Activated CD8-positive, alpha-beta memory T cell treated with anti-CD3 and anti-CD28 coated beads, Interleukin-2, amount 50 U/mL, for 48 hours (primary cell): ENCODE data around the gene REG1B.

ENCODE experiments used
- DNase-seq: peaks from one replicate; pipeline ENCODE4 v3.0.0-alpha.2; 2020

Gene REG1B, protein sequence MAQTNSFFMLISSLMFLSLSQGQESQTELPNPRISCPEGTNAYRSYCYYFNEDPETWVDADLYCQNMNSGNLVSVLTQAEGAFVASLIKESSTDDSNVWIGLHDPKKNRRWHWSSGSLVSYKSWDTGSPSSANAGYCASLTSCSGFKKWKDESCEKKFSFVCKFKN

DNA sequence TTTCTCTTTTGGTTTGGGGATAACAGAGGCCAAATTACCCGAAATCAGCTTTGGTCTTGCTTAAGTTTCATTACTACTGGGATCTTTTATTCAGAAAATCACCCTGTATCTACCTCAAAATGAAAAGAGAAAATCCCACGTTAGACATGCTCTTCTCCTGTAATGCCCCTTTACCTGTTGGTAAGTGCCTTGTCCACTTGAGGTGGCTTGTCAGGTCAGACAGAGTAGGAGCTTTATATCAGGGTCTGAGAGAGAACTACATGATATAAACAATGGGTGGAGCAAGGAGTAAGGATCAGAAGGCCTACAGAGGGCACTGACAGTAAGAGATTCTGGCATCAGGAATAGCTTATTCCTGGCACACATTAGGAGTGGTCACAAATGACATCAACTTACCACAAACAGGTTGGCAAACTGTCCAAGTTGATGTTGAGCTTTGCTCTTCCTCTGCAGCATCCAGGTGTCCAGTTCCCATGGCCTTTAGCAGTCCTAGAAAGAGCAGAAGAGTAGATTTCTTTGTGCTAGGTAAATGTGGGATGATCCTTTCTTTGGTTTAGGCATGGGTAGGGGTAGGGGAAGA is at the start of gene REG1B:
REG1B (minus strand) TSS at position 209 of the 580 bp plus-strand sequence. CDS start 381 bp downstream, outside the sequence.
- DNase-seq = no peak

DNA sequence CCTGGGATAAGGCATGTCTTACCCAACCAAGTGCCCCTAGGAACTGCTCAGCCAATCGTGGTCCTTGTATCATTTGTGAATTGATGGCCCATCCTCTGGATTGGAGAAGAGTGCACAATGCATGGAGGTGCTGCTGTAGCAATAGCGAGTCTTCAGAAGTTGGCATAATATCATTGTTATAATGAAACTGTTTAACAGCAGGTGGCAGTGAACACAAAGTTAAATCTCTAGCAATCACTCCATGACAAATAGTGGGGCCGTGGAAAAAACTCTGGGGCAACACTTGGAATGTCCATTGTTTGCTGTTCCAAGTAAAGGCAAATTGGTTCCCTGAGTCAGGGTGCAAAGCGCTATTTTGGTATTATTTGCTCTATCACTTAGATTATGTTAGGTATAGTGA is 43.9 kb upstream of the REG1B start:
- no peak for DNase-seq

DNA sequence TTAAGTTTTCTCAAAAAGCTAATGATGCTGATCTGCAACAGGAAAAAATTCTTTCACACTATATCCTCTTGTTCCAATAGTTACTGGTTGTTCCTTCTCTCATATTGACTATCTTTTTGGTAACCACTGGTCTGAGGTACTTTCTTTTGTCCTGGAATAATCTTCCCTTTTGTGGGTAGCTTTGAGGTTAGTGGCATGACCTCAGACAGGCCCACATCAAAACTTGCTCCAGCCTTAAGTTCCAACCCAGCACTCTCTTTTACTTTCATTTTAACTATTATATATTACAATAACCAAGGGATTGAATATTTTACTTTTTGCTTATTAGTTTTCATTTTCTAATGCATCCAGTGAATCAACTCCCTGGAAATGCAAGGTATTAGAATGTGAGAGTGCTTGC is 42.0 kb upstream of the REG1B start:
- no peak for DNase-seq

DNA sequence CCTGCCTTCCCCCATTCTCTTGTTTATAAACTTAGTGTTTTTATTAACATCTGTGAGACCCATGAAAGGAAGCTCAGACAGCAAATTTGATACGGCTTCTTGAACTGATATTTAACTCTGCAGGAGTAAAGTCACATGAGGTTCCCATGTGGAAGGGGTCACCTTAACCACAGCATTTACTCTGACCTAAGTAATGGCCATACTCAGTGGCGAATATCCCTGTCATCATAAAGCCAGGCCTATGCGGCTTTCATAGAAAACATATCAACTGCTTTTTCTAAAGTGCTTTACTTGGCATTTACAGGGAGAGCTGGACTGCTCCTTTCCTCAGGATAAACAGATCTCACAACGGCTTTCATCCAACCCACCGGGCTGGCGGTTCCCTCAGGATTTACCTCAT is 41.5 kb upstream of the REG1B start:
- no peak for DNase-seq

DNA sequence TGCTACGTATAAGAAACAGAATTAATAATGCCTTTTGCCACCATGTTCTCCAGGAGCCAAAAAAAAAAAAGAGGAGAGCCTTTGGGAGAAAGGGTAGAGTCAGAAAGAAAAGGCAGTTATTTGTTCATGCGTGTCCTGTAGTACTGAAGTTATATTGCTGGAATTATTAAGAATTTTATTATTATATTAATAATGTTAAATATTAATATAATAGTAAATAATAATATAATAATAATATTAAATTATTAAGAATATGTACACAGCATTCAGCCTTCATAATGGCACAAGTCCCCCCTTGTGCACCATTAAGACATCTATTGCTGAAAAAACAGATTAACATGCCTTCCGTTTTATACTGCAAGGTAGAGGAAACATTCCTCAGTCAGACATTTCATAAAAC is 40.6 kb upstream of the REG1B start:
- no peak for DNase-seq

DNA sequence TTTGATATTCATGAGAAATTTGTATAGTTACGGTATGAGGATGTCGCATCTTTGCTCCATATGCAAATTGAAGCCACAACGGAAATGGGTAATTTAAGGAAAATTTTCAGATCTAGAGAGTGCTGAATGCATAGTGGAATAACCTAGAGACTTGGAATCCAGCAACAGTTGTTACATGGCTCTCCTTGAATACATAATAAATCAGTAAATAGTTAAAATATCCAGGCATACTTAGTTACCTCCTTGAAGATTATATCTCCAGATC is 37.9 kb upstream of the REG1B start:
- DNase-seq = no peak

DNA sequence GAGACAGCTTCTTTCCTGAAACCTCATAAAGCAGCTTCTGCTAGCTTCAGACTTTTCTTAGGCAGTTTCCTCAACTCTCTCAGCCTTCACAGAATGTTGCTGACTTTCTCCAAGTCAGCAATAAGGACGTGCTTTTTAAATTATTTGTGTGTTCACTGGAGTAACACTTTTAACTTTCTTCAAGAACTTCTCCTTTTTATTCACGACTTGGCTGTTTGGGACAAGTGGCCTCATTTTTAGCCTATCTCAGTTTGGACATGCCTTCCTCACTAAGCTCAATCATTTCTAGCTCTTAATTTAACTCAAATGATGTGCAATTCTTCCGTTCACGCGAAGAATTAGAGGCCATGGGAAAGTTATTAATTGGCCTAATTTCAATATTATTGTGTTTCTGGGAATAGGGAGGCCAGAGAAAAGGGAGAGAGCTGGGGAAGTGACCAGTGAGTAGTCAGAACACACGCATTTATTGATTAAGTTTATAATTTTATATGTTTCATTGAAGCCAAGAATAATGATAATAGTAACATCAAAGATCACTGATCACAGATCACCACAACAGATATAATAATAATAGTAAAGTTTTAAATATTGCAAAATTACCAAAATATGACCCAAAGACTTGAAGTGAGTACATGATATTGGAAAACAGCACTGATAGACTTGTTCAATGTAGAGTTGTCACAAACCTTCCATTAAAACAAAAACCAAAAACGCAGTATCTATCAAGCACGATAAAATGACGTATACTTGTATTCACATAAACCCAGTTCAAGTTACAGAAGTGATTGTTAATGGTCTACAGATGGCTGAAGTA is 37.3 kb upstream of the REG1B start:
- DNase-seq = no peak

DNA sequence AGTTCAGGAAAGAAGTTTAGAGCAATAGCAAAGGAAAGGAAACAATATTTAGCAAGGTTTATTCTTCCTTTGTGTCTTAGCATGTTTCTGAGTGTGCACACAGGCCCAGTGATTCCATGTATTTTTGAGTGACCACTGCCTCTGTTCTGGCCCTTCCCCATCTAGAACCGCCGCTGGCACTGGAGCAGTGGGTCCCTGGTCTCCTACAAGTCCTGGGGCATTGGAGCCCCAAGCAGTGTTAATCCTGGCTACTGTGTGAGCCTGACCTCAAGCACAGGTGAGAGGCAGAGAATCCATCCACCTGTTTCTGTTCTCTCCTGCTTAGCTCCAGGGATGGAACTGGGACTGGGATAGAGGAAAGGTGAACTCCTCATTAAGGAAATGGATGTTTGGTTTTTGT is 34.9 kb upstream of the REG1B start:
- DNase-seq = no peak

DNA sequence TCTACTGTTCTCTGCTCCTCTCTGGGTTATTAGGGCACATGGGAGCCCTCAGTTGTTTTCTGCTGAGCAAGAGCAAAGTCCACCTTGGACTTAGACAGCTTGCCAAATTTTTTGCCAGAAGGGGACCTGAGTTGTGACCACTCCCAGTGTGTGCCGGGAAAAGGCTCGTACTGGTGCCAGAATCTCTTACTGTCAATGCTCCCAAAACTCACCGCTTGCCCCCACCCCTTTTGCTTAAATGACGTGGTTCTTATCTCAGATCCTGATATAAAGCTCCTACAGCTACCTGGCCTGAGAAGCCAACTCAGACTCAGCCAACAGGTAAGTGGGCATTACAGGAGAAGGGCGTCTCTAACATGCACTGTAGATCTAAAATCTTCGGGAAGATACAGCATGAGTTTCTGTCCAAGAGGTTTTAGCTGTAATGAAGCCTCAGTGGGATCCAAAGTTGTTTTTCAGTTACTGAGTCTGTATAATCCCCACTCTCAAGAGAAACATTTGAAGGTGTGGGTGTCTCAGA is 32.5 kb upstream of the REG1B start, which contains the start of gene REG1A:
REG1A (plus strand) TSS at position 295 of the 520 bp plus-strand sequence. CDS start 374 bp downstream, outside the sequence.
- DNase-seq = no peak

DNA sequence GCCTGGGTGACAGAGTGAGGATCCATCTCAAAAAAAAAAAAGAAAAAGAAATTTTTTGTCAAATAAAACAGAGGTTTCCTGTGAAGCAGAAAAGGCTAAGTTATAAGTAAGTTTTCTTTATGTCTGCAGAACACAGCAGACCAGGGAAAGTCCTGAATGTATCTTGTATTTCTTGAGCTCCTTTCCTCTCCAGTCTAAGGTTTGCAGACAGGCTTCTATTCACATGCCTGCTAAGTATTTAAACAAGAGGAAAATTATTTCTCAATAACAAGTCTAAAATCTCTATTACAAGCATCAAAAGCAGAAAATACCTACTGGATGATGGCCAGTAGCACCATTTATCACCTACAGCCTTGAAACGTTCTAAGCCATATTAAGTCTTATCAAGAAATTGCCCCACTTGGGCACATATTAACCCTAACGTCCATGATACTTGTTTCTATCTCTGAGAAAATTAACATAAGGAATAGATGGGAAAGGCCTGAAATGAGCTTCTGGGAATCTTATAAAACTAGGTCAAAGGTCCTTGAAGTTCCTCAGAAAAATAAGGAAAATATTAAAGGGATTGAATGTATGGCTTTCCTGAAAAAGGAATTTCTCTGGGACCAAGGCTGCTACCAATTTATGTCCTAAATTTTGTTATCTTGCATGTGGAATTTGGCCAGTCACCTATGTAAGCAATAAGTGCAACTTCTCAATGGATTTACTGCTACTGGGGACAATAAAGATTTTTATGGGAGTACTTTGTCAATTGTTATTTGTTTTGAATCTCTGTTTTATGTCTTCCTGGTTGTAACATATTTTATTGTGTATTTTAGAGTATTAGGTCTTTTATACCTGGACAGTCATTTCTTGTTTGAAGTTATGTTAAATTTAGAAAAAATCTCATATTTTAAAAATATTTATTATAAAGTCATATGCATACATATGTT is 29.5 kb upstream of the REG1B start:
- no peak for DNase-seq

DNA sequence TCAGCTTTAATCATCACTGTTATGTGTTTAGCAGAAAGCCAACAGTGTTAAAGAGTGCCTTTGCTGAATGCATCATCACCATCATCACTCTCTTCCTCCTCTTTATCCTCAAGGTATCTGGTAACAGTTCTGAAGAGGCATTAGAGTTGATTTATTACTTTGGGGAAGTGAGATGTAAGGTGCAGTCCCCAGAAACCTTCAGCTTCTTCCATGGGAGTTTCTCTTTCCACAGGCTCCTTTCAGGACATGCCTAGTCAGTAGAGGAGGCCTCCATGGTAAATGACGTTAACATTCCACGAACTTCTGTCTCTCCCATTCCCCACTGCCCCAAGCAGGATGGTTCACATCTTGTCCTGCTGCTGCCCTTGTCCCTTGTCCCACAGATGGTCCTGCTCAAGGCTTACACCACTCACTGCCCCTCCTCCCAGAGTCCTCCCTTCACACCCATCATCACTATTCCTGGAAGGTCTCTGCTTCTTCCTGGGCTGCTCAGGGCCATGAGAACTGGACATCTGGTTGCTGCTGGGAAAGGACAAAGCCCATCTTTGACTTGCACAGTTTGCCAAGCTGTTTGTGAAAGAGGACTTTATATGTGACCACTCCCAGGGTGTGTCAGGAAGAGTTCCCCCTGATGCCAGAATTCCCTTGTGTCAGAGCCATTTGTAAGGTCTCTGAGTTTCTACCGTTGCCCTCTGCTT is 27.2 kb upstream of the REG1B start:
- DNase-seq = no peak

DNA sequence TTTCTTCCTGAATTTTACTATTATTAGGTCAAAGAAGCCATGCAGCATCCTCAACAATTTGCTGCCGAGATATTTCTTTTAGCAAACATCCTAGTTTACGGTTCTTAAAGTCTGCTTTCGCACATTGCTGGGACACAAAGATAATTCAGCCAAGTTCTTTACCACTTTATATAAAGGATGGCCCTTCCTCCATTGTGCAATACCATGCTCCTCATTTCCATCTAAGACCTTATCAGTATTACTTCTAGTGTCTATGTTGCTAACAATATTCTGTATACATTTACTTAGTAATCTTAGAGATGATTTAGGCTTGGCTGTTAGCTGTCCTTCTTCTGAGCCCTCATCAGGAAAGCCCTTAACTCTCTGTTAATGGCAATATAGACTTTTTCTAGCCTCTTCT is 24.5 kb upstream of the REG1B start:
- DNase-seq = no peak

DNA sequence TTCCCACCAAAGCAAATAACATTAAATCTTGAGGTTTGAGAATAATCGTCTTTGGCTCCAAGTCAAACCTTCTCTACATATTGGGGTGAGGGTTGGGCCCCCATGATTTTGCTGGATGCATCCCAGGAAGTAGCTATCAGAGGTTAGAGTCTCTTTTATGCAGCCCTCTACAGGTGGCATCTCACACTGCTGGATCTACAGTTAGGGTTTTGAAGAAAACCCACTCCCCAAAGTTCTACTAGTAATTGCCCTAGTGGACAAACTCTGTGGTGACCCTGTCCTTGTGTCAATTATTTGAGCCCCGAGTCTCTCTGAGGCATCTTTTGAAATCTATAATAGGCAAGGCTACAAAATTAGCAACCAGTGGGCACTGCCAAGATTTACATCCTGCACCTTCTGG is 17.5 kb upstream of the REG1B start:
- DNase-seq = no peak

DNA sequence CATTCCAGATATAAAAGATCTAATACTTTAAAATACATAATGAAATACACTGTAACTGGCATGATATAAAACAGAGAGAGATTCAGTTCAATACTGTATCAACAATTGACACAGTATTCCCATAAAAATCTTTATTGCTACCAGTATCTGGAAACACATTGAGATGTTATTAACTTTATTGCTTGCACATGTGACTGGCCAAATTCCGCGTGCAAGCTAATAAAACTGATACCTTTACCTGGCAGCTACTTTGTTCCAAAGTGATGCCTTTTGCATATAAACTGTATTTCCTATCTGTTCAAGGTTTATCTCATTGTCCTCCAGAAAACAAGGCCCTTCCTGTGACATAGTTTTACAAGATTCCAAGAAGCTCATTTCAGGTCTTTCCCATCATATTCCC is 15.4 kb upstream of the REG1B start:
- DNase-seq = no peak

DNA sequence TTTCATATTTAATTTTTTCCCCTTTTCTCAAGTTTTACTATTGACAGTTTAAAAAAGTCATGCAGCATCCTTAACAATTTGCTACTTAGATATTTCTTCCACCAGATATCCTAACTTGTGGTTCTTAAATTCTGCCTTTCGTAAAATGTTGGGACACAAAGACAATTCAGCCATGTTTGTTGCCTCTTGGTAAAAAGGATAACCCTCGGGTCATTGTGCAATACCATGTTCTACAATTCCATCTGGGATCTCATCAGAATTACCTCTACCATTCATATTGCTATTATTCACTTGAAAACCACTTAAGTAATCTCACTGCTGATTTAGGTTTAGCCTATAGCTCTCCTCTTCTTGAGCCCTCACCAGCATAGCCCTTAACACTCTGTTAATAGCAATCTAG is 13.2 kb upstream of the REG1B start:
- no peak for DNase-seq

DNA sequence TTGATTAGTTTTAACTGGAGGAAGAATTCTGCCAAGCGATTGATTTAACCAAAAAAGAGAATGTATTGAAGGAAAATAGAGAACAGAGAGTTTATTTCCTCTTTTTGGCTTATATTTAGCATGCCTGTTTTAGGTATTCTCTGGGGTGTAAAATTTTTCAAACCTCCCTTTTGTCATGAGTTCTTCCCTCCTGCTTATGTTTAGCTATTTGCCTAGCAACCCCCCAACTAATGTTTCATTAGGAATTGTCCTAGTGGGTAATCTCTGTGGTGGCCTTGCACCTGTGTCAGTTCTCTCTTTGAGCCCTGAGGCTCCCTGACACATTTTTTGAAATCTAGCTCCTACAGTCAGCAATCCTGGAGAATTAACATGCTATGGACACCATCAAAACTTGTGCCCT is 12.5 kb upstream of the REG1B start:
- no peak for DNase-seq

DNA sequence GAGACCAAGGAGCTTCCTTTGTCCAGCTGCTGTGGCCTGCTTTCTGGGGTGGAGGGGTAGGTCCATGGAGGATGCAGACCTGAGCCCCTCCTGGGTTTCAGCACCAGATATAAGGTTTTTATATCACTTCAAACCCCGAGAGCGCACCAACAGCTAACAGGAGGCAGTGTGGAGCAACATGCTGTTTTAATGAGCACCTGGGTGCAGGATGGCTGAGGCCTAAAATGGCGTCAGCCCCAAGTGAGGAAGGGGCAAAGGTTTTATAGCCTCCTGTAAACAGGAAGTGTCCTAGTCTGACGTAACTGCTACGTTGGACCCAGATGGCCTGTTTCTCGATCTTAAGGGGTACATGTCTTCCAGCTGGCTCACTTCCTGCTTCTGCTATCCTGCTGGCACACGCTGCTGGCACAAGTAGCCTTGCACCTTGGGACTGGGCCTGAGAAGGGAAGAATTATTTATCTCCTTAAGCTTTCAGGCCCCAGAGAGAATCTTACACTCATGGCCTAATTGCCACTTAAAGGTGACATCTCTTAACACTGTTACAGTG is 11.4 kb upstream of the REG1B start:
- DNase-seq = no peak

DNA sequence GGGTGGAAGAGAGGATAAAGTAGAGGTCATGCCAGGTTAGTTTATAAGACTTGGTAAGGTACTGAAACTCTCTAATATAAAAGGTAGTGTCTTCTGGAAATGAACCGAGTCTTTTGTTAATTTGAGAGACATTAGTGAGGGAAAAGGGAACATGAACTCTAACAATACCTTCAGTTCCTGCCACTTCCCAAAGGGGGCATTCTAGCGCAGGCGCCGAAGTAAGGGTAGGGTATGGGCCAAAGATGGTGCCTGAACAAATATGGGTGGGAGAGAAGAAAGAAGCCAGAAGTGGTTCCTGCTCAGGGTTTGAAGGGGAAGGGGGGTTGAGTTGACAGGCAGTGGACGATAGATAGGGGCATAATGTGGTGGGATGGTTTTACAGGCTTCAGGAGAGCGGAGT is 10.1 kb upstream of the REG1B start:
- DNase-seq = no peak

DNA sequence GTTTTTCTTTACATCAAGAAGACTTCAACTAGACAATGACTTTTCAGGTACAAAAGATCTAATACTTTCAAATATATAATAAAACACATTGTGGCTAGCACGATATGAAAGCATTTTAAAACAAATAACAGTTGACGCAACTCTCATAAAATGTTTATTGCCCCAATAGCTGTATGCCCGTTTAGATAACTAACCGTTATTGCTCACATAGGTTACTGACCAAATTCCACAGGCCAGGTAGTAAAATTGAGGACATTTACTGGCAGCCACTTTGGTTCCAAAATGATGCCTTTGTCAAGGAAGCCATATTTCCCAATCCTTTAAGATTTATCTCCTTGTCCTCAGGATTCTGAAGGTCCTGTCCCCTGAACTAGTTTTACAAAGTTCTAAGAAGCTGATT is 2.9 kb upstream of the REG1B start:
- DNase-seq = no peak

DNA sequence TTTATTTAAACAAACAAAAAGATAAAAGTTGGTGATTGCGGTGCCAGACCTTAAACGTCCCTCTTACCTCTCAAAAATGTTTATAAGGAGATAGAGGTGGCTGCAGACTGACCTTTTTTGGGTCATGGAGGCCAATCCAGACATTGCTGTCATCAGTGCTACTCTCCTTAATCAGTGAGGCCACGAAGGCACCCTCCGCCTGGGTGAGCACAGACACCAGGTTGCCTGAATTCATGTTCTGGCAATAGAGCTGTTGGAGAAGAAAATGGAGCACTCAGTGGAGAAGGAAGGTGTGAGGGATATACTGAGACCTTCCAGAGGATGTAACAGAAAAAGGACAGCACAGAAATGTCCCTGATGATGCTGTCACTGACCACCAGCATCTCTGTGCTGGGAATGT is 1.5 kb downstream of the REG1B start:
- DNase-seq = no peak

DNA sequence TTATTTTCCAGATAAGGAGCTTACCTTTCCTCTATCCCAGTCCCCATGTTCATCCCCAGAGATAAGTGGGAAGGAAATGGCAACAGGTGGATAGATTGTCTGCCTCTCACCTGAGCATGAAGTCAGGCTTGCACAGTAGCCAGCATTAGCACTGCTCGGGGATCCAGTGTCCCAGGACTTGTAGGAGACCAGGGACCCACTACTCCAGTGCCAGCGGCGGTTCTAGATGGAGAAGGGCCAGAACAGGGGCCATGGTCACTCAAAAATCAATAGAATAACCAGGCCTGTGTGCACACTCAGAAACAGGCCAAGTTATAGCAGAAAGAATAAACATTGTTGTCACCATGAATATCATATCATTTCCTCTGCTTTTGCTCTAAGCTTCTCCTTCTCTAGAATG is 2.4 kb downstream of the REG1B start:
- no peak for DNase-seq

DNA sequence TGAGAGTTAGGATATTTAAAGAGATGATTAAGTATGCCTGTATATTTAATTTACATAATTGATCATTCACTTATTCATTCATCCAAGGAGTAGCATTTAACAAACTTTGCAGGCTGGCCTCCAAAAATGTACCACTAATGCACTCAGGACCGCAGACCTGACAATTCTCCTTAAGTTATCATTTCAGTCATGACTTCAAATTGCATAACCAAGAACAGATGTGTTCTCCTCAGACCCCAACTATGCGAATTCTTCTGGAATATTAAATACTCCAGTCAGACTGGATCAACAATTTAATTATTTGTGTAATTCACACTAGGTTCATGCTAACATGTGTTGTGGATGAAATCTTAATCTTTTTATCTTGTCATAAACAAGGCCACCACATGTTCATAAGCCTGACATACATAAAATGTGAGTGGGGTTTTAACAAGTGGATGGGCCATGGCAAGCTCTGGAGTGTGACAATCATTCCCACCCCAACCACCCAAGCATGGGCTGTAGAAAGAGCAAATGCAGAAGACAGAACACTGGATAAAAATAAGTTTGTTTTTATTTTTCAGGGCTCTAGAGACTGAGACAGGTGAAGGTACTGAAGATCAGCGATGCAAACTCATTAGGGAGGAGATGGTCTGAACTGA is 3.2 kb downstream of the REG1B start:
- DNase-seq = no peak
